CD4-positive, alpha-beta T cell treated with Interleukin-15 for 4 hours (primary cell): ENCODE results near the gene PI4KA.
"Not testable (repeated sequence)": the region's sequence is repeated elsewhere in the genome, so short reads cannot be mapped to it uniquely, and the experiment has no call there.

Experiments
- DNase-seq: peaks from one replicate; pipeline ENCODE4 v3.0.0-alpha.2; 2020; ENCODE audit warnings: low spot score

Gene PI4KA

DNA sequence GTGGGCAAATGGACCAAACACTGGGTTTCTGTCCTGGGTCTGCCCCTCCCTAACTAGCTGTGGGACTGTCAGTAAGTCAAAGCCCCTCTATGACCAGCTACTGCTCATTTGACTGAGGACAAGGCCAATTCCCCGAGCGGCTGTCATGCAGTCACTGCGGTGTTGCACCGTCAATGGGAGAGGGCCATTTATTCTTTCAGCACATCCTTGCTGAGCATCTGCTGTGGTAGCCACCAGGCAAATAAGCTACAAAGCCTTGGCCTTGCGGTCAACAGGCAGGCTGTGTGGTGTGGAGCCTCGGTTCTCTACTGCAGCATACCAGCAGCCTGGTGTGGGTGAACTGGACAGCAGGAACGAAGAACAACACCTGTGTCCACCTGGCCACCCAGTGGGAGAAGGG, 110.5 kb downstream of the PI4KA start:
- no peak for DNase-seq

GRCh38 chr22:20747223-20747622, 111.4 kb downstream of the PI4KA start:
- DNase-seq: no peak

DNA sequence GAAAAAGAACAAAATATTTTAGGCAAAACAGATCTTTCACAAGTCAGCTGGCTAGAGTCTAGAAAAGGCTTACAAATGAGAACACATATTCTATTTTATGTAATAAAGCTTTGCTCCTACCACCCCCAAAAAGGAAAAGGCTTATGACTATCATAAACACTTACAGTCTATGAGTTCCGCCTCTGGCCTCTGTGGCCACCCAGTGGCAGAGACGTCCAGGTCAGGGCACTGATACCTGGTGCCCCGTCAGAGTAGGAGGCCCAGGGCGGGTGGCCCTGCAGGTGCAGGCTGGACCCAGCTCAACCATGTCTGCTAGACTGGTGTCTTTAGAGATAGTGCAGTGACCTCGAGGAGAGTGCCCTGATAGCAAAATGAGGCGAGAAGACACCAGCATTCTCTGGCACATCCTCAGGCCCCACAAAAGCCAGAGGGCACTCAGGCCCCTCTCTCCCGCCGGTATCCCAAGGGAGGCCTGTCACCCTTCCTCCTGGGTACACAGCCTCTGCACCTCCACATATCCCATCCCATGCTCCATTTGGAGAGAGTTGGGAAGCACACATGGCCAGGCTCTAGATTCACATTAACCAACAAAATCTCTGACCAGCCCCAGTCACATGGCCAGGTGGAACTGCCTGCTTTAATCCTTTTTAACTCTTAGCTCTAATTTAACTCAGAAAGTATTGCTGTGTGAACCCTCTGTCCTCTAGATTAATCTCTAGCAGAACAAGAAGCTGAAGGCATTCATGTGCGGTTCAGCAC, 112.0 kb downstream of the PI4KA start:
- no peak for DNase-seq

- no peak for DNase-seq
Measured at GRCh38 chr22:20745119-20745518, 113.5 kb downstream of the PI4KA start.

GRCh38 chr22:20744456-20744855, 114.2 kb downstream of the PI4KA start:
- no peak for DNase-seq

DNA sequence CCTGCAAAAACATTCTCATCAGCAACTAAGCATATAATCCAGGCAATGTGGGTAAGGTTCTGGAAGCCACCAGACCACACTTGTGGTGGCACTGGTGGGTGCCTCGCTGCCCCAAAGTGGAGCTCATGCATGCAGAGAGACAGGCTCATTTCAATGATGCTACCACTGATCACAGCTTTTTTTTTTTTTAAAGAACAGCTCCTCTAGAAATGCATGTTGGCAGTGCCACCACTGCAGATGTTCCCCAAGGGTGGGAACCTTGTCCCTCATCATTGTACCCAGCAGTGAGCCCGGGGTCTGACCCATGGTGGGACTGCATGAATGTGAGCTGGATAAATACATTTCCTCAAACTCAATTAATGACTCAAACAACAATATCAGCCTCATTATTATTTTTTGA, 115.8 kb downstream of the PI4KA start:
- no peak for DNase-seq

DNA sequence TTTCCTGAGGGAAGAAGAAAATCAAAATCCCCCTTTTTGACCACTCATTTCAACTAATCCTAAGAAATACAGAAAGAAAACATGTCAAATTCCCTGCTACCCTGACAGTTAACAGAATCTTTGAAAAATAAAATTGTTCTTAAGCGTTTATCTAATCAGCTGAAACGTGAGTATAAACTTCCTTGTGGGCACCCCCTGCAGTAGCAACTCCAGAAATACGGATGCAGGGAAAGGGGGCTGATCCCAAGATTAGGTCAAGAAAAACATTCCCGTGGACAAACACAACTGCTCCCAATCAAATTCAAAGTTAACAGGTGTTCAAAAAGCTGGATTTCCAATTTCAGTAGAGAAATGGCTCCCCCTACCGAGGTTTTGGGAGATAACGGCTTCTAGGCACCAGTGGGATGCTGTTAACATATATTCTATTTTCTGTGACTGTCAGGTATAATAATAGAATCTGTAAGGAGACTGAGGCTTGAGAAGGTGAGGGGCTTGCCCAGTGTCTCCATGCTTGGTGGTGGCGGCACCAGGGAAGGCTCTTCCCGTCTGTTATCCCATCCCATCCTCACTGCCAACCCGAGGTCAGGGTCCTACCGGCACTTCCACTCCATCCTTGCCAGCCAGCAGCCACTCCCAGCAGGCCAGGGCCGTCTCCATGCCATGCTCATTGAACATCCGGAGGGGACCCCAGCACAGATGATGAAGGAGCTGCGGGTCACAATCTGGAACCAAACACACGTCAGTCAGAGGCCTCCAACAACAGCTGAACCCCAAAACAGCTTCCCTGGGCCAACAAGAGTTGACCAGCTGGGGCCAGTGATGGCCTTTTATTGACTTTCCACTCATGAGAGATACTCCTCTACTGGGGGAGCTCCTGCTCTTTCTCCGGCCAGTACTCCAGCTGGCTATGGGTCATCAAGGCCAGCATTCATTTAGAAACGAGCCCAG, 116.7 kb downstream of the PI4KA start:
- DNase-seq: peak; percentile 40

- DNase-seq: no peak
Measured at GRCh38 chr22:20741008-20741633, 117.5 kb downstream of the PI4KA start.

DNA sequence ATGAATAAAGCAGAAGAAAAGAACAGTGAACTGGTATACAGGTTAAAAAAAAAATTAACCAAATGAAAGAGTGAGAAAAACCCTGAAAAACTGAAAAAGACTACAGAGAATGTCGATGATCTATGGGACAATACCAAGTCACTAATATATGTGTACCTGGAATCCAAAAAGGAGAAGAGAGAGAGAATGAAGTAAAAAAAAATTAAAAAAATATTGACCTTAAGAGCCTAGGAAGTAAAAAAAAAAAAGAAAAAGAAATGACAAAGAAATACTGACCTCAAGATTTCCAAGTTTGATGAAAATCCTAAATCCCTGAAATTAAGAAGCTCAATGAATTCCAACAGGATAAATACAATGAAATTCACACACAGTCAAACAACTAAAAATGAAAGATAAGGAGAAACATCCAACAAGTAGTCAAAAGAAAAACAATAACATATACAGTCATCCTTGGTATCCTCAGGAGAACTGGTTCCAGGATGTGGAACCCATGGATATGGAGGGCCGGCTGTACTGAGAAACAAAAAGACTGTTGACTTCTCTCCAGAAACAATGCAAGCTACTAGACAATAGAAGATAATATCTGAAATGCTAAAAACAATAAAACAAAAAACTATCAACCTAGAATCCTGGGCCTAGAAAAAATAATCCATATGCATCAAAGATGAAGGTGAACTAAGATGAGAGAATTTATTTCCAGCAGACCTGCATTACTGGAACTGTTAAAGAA, 118.2 kb downstream of the PI4KA start:
- no peak for DNase-seq

DNA sequence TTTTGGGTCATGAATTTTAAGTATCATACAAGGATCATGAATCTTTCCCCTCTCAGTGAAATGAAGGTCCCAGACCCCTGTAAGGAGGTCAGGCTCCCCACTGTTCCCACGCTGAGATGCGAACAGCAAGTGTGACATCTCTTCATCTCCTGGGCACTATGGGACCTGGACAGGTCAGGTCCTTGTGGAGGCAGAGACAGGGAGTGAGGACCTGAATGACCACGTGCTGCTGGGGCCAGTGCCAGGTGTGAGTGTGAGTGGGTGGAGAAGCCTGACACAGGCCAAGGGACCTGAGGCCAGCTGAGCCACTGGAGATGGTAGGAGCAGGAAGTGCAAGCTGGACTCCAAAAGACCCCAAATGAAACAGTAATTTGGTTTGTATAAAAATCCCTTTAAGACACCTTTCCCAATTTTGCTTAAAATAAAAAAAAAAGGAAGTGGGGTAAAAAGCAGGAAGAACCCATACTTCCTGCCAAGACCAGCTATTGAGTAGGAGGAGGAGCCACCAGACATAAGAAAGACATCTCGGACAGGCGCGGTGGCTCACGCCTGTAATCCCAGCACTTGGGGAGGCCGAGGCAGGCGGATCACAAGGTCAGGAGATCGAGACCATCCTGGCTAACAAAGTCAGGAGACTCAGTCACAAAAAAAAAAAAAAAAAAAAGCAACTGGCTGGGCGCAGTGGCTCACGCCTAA, 120.1 kb downstream of the PI4KA start:
- no peak for DNase-seq

DNA sequence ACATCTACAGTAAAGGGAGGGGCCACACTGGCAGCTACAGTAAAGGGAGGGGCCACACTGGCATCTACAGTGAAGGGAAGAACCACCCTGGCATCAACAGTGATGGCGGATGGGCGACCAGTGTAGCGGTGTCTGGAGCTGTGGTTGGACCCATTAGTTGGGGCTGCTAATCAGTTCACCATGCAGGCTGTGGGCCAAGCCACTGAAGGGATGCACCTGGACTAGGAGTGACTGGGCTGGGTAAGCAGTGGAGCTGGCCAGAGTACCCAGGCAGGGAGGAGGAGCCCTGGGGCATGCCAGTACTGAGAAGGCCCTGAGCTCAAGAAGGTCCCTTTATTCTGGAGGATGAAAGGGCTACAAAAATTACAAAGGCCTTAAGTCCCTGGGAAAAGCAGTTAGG, 121.7 kb downstream of the PI4KA start:
- DNase-seq: not testable (repeated sequence)

DNA sequence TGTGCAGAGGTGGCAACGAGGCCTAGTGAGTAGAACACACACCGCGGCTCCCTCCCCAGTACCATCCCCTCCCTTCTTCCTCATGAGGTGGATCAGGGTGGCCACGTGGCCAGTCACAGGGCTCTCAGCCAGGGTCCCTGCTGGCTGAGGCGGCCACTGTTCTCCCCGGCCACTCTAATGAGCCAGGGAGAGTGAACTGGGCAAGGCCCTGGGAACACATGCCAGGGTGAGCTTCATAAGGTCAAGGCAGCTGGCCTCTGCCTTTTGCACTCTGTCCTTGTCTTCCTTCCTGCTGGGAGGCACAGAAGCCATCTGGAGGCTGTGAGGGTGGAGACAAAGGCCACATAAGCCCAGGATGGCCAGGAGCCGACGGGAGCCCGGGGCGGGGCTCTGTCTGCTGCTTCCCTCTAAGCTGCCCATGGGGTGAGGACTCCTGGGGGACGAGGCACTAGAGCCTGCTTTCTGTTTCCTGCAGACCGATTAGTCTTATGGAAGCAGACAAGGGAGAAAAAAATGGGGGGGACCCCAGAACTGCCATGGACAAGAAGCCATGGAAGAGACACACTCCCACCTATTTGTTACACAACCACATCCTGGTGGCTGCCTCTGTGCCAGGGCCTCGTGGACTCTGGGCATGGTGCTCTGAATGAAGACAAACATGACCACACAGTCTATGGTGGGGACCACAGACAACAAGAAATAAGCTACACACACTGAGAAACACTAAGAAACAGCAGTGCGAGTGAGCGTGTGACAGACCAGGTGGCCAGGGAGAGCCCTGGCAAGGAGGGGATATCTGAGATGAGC, 123.1 kb downstream of the PI4KA start:
- DNase-seq: not testable (repeated sequence)

GRCh38 chr22:20732431-20732830, 126.2 kb downstream of the PI4KA start:
- not testable (repeated sequence) for DNase-seq

GRCh38 chr22:20729194-20729593, 129.4 kb downstream of the PI4KA start:
- no peak for DNase-seq

GRCh38 chr22:20728523-20729190, 130.0 kb downstream of the PI4KA start:
- DNase-seq: no peak

DNA sequence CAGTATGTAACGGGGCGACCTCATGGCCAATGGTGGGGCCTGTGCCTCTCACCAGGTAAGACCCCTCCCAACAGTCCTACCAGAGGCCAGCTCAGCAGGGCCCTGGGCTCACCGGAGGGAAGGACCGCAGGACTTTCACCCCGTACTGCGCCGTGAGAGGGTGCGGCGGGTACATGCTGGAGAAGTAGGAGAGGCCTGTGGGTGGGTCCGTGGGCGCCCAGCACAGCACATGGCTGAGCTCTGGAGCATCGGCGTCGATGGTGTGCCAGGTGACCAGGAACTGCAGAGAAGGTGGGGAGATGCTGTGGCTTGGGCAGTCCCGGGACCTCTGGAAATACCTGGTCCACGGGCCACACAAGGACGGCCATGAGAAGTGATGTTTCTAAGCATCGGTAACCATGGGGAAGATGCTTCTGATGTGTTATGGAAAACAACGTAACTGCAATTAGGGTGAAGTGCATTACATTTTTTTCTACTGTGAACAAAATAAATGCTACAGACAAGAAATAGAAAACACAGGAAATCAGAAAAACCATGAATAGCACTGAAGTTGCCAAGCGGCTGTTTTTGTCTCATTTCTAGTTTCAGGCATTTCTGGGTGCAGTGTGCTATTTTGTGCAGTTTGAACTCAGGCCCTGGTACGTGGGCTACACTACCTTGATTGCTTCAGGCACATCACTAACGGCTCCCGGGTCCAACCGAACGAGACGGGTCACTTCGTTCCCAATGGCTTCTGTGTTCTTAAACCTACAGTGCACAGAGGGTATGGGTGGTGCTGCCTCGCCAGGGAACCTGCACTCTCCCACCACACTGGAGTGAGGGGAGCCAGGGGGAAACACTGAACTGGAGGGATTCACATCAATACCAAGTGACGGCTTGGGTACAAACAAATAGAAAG, 131.2 kb downstream of the PI4KA start:
- no peak for DNase-seq

DNA sequence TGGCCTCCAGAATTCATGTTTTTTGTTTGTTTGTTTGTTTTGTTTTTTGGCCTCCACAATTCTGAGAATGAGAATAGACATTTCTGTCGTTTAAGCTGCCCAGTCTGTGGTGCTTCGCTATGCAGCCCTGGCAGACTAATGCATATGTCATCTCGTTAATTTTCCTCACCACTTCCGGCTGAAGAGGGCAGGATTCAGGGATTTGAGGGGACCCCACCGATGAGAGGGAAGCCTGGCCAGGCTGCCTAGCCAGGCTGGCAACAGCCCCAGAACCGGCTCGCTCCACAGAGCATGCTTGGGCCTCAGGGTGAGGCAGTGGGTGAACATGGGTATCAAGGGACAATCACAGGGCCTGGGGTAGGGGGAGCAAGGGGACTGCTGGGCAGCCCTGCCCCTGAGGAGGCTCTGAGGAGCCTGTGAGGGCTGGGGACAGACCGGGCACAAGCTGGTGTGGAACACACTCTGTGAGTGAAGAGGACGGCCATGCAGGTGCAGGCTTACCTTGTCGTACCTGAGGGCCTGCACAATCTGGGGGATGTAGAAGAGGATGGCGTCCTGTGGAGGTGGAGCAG, 132.5 kb downstream of the PI4KA start:
- no peak for DNase-seq

GRCh38 chr22:20724676-20725454, 133.7 kb downstream of the PI4KA start:
- DNase-seq: no peak
